NCI-H2107 (cell line): ENCODE measurements around the gene TLR8.

Source experiments
- DNase-seq: peaks from one replicate; lab custom pipeline; 2025; lab: John Stamatoyannopoulos, UW

TLR8 gene

DNA sequence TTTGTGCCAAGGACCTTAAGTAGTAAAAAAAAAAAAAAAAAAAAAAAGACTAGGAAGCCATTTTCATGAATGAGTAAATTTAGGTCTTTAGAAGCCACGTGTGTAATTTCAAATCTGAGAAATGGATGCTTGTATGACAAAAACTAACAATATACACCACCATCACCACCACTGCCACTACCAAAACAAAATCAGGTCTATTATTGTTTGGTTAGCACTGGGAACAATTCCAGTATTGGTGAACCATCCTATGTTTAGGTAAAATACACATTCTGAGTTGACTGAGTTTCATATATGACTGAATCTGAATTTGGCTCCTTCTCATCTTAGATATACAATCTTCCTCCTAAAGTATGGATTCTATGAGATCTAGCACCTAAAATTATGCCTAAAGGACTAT lies 59.7 kb downstream of the TLR8 start:
- DNase-seq: no peak

- DNase-seq: no peak
These were observed 61.5 kb downstream of the TLR8 start for GRCh38 chrX:12967711-12968465.

DNA sequence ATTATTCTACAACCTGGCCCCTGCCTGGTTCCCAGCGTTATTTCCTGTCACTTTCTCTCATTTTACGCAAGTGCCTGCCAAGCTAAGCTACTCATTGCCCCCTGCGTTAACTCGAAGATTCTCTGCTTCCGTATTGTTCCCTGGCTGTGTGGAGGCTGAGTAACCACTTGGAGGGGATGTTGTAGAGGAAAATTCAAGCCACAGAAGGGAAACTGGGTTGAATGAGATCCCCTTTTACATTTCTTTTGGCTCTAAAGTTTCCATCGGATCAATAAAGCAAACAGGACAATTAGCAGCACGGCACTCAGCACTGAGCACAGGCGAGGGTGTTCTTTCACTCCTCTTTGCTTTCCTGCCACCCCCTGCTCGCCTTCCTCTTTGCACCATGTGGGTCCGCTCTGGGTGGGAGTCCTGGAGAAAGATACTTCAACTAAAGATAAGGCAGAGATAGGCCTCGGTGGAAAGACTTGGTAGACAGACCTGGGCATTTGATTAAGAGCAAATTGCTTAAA lies 64.3 kb downstream of the TLR8 start:
- DNase-seq: no peak

DNA sequence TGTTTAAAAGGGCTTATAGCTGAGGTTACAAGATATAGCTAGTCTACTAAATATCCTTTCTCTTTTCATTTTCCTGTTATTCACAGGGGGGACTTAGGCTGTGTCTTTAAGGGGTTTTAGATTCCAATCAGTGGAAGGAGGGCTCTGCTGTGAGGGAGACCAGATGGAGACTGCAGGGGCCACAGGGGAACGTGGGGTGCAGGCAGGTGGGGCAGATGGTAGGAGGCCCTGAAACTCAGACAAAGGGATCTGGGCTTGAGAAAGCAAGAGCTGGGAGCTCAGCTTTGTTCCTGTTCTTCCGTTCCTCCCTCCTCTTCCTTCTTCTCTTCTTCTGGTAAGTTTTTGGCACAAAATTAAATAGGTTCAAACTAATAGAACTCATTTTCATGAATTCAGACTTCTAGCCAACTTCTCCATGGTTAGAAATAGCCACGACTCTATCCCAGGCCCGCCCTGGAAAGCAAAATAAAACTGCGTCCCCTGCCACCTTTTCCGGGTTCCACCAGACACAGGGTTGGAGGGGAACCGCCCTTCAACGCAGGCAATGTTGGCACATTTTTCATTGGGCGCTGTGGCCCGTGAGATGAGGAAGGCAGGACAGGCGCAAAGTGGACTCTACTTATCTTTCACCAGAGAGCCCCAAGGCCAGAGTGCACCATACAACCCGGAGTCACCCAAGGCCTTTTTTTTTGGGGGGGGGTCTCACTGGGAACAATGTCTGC lies 65.0 kb downstream of the TLR8 start:
- no peak for DNase-seq

DNA sequence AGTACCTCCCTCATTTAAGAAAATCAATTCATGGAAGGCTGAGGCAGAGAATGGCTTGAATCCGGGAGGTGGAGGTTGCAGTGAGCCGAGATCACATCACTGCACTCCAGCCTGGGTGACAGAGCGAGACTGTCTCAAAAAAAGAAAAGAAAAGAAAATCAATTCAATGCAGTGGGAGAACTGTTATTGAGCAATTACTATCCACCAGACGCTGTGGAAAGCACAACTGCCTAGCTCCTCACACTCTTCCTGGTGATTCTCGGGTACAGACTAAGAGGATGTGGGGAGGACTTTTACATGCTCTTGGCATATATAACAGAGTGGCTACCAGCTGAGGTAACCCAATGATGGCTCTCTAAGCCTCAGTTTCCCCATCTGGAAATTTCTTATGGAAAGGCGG lies 65.8 kb downstream of the TLR8 start:
- DNase-seq: no peak
